HL-60/S4 treated with phorbol 12-myristate 13-acetate at 8.2 ng/mL for 4 days and 3 days (cell line): Measurements from ENCODE around the gene OXSR1.
"Not testable (repeated sequence)": the region's sequence is repeated elsewhere in the genome, so short reads cannot be mapped to it uniquely, and the experiment has no call there.

Source experiments
- in situ Hi-C: fragments of 300-500 bp; cut with MboI; formaldehyde crosslinking; loops from 2 replicates; pipeline ENCODE4 v1.15.0; 2022; ENCODE audit warnings: low sequenced_read_pairs

OXSR1 gene

GRCh38 chr3:38163841-38164642 lies 1.3 kb upstream of the OXSR1 start:
- in situ Hi-C loops, result no loop called here

DNA sequence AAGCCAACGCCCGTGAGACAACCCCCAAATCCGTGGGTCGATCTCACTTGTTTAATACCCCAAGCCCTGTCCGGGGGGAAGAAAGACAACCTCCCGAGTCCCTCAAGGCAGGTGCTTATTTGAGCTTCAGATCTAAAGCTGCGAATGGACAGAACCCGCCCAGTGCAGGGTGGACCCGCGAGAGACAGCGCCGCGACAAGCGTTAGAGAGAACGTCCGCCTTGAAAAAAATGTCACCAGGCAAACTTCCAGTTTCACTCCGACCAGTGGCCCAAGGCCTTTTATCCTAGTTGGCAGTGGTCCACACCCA lies 740 bp upstream of the OXSR1 start:
- in situ Hi-C loops, result no loop called here

DNA sequence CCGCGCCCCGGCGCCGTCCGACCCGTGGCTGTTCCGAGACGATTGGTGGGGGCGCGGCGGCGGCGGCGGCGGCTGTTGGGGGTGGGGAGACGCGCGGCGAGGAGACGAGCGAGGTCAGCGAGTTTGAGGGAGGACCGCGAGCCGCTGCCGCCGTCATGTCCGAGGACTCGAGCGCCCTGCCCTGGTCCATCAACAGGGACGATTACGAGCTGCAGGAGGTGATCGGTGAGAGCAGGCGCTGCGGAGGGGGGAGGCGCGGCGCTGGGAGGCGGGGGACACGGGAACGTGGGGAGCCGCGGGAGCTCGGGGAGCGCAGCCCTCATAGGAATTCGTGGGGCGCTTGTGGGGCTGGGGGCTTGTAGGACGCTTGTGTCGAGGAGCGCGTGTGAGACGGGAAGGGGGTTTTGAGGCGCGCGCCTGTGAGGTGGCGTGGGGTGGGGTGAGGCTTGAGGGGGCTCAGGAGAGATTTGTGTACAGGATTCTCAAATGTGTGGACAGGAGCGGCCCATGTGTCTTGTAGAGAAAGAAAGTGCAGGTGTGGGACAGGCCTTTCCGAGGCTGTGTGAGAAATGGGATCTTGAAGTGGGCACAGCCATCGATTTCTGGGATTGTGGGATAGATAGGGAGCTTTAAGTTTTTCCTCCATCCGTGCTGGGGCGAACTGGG lies 518 bp downstream of the OXSR1 start:
- in situ Hi-C loops, result no loop called here

DNA sequence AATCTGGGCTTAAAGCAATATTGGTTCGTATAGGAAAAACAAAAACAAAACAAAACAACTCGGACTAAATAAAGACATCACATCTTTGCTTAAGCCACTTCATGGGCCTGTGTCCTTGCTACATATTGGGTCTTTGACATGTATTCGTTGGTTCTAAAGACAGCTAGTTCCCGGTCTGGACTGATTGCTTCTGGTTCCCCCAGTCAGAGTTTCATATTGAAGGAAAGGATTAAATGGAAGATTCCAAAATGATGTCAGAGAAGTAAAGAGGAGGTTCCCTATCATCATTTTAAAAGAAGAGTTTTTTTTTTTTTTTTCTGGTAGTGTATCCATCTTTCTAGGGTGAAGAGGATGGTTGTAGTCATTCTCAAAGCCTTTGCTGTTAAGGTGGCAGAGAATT lies 2.3 kb downstream of the OXSR1 start:
- in situ Hi-C loops, result no loop called here

GRCh38 chr3:38168151-38169026 lies 3.1 kb downstream of the OXSR1 start:
- in situ Hi-C loops, result no loop called here

GRCh38 chr3:38169027-38169317 lies 3.6 kb downstream of the OXSR1 start:
- in situ Hi-C loops, result no loop called here

GRCh38 chr3:38170722-38171121 lies 5.4 kb downstream of the OXSR1 start:
- in situ Hi-C loops, result no loop called here

- in situ Hi-C loops, result no loop called here
Observed at GRCh38 chr3:38171622-38172021, 6.3 kb downstream of the OXSR1 start.

- in situ Hi-C loops, result no loop called here
Observed at GRCh38 chr3:38173834-38174418, 8.6 kb downstream of the OXSR1 start.

- in situ Hi-C loops, result no loop called here
Observed at GRCh38 chr3:38177181-38177580, 11.8 kb downstream of the OXSR1 start.

- in situ Hi-C loops, result no loop called here
Observed at GRCh38 chr3:38186781-38187180, 21.4 kb downstream of the OXSR1 start.

DNA sequence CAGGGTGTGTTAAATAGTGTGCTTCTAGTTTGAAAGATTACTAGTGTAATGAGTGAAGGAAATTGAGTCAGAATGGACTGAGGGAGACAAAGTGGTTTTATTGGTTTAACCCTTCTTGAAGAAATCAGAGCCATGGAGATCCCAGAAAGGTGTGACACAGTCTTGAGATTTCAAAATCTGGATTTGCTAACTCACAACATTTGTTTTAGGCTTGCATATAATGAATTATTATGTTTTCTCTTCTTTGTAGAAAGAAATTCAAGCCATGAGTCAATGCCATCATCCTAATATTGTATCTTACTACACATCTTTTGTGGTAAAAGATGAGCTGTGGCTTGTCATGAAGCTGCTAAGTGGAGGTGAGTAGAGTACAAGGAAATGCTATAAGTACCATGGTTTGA lies 25.1 kb downstream of the OXSR1 start:
- in situ Hi-C loops, result no loop called here

GRCh38 chr3:38202931-38203330 lies 37.6 kb downstream of the OXSR1 start:
- in situ Hi-C loops, result not testable (repeated sequence)

- in situ Hi-C loops, result no loop called here
Observed at GRCh38 chr3:38203690-38204089, 38.4 kb downstream of the OXSR1 start.

DNA sequence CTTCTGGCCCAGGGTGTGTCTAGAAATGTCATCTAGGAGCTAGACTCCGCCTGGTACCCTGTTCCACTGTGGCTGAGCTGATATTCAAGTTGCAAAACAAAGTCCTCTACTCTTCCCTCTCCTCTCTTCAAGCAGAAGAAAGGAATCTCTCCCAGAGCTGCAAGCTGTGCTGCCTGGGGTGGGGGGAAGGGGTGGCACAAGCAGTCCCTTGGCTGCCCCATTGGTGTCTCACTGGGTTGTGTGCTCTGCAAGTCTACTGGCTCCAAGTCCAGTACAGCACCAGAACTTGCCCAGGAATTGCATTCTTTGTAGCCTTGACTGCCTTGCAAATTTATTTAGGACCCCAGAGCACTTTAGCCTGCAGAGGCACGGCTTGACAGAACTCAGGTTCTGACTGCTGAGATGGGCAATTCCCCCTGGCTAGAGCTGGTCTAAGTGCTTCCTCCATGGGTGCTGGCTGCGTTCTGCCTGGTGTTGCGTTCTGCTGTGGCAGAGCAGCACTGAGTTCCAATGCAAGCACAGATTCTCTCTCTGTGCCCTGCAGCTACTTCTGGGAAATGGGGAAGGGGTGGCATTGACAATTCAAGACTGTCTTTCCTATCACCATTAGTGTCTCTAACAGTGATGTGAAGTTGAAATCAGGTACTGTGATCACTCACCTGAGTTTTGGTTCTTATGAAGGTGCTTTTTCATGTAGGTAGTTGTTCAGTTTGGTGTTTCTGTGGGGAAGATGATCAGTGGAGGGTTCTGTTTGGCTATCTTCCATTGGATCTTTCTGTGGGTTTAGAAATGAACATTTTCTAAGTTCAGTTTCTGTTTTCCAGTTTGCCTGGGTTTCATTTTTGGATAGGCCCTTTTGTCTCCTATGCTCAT lies 39.5 kb downstream of the OXSR1 start:
- in situ Hi-C loops, result no loop called here

- in situ Hi-C loops, result no loop called here
Observed at GRCh38 chr3:38205472-38205805, 40.1 kb downstream of the OXSR1 start.

DNA sequence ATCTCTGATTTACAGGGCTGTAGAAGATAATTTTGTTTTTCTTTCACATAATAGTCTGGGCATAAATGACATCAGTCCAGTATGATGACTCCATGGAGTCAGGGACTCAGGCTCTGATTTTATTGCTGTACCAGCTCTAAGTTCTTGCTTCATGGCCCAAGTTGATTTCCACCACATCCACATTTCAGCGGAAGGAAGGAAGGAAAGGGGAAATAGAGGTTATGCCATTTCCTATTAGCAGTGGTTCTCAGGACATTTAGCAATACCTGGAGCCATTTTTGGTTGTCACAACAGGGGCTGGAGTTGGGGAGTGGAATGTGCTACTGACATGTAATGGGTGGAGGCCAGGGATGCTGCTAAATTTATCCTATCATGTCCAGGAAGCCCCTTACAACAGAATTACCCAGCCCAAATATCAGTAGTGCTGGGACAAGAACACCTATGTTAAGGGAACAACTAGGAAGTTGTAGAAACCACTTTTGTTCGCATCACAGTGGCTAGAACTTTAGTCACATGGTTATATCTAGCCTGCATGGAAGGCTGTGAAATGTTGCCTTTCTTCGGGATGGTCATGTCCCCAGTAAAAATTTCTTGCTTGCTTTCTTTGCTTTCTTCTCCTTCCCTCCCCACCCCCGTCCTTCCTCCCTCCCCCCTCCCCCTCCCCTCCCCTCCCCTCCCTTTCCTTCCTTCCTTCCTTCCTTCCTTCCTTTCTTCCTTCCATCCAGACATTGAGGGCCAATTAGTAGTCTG lies 42.1 kb downstream of the OXSR1 start:
- in situ Hi-C loops, result no loop called here

GRCh38 chr3:38210141-38210757 lies 44.9 kb downstream of the OXSR1 start:
- in situ Hi-C loops, result no loop called here

- in situ Hi-C loops, result no loop called here
Observed at GRCh38 chr3:38212141-38212540, 46.8 kb downstream of the OXSR1 start.

DNA sequence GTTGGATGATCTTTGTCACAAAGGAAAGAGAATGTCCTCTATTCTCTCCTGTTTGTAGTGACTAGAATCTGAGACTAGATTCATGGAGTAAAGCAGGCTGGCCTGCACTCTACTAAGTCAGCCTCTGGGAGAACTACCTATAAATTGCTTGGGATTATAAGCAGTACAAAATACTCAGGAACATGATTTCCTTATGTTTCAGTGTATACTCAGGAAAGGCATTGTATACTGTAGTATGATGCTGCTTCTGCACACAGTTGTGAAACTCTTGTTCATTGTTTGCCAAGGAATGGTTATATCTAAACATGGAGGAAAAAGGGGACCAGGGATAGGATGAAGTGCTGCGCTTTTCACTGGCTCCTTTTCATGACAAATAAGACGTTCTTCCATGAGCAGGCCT lies 49.2 kb downstream of the OXSR1 start:
- in situ Hi-C loops, result no loop called here
